Measurements from ENCODE around the gene RELB.

- TF ChIP-seq CTCF (IDR thresholded peaks at IDR 0.05), result no peak
- TF ChIP-seq POLR2A (IDR thresholded peaks at IDR 0.05), result no peak
Measured at GRCh38 chr19:44960906-44961728, 40.1 kb upstream of the RELB start.
